Lower leg skin (tissue), 3 donors: ENCODE results near the gene LHFPL4.

Source experiments
- CTCF ChIP-seq, 3 donors: fragments of 450-650 bp; IDR thresholded peaks; one replicate each; pipeline ENCODE4 v1.5.1; 2016; ENCODE audit warnings: antibody characterized with exemption in 3 of 3, mild to moderate bottlenecking in 3 of 3, moderate library complexity in 2 of 3
- POLR2A ChIP-seq, 2 donors: fragments of 450-650 bp; IDR thresholded peaks; one replicate each; pipeline ENCODE4 v1.6.1; 2016 to 2017; ENCODE audit warnings: antibody characterized with exemption in 2 of 2, mild to moderate bottlenecking in 1 of 2, moderate library complexity in 1 of 2

- no peak for TF ChIP-seq CTCF (IDR thresholded peaks at IDR 0.05)
- no peak for TF ChIP-seq POLR2A (IDR thresholded peaks at IDR 0.05)
Observed at GRCh38 chr3:9602620-9603019, 49.0 kb upstream of the LHFPL4 start.
